Fibroblast of upper back skin (primary cell): ENCODE measurements around the gene ZNF653.
A peak's percentile ranks its signal among the peaks of the same experiment; 100 is the strongest.

Experiments used
- DNase-seq: peaks from one replicate; pipeline ENCODE4 v3.0.0-alpha.2; 2013

Gene ZNF653, protein sequence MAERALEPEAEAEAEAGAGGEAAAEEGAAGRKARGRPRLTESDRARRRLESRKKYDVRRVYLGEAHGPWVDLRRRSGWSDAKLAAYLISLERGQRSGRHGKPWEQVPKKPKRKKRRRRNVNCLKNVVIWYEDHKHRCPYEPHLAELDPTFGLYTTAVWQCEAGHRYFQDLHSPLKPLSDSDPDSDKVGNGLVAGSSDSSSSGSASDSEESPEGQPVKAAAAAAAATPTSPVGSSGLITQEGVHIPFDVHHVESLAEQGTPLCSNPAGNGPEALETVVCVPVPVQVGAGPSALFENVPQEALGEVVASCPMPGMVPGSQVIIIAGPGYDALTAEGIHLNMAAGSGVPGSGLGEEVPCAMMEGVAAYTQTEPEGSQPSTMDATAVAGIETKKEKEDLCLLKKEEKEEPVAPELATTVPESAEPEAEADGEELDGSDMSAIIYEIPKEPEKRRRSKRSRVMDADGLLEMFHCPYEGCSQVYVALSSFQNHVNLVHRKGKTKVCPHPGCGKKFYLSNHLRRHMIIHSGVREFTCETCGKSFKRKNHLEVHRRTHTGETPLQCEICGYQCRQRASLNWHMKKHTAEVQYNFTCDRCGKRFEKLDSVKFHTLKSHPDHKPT

GRCh38 chr19:11505504-11506100 lies at the start of gene ZNF653:
Gene ZNF653, minus strand, starts transcription at chr19:11505839. Its CDS starts 53 bp downstream, at chr19:11505786.
- peak; percentile 96 for DNase-seq

DNA sequence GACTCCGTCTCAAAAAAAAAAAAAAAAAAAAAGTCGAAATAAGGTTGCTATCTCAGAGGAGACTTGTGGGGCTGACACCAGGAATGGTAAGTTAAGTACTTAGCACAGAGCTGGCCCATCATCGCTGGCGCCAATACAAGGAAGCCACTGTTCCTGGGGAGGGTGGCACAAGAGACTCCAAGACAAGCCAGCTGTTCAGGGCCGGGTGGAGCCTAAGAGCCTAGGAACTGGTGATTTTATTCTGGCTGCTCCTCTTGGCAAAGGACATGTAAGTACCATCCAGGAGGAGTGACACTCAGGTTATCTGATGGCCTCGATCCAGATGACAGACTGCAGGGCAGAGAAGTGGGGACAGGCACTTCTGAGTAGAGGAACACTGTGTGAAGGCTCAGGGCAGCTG lies 49.6 kb upstream of the ZNF653 start:
- no peak for DNase-seq

DNA sequence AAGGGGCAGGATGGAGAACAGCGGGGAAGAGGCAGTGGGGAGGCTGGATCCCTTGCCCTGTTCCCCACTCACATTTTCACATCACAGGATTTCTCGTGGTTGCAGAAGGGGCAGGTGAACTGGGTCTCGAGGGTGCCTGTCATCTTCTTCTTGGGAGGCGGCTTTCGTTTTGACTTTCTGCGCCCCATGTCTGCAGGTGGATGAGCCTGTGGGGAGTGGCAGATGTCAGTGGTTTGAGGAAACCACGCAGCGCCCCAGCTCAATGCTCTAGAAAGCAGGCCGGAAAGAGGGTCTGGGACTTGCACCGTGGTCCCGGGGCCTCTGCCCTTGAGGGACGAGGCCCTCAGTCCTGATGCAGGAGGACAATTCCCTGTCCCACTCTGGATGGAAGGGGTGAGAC lies 48.5 kb upstream of the ZNF653 start:
- no peak for DNase-seq

- no peak for DNase-seq
Measured at GRCh38 chr19:11552666-11553372, 47.2 kb upstream of the ZNF653 start.

DNA sequence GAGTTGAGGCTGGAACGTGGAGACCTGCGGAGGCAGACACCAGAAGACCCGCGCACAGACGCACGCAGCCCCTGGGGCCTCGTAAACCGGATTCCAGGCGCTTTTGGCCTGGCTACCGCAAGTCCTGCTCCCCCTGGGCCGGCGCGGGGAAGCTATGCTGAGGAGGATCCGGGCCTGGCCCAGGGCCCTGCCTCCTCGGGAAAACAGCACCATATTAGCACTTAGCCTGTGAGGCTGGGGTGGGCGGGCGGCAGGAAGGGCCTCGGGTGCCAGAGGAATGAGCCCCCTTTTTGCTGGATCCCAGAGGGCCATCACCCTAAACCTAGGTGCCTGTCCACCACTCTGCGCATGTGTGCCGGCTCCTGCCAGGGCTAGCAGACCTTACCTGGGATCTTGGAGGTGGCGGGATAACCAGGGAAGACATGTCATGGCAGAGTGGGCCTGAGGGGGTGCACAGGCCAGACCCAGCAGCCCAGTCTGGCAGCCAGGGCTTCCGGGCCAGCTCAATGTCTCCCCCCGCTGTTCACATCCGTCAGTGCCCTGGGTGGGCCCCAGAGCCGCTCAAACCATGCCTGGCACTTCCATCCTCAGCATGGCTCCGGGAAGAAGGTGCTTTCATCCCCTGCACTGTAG lies 46.1 kb upstream of the ZNF653 start:
- no peak for DNase-seq

- DNase-seq = no peak
Measured at GRCh38 chr19:11550265-11550664, 44.6 kb upstream of the ZNF653 start.

DNA sequence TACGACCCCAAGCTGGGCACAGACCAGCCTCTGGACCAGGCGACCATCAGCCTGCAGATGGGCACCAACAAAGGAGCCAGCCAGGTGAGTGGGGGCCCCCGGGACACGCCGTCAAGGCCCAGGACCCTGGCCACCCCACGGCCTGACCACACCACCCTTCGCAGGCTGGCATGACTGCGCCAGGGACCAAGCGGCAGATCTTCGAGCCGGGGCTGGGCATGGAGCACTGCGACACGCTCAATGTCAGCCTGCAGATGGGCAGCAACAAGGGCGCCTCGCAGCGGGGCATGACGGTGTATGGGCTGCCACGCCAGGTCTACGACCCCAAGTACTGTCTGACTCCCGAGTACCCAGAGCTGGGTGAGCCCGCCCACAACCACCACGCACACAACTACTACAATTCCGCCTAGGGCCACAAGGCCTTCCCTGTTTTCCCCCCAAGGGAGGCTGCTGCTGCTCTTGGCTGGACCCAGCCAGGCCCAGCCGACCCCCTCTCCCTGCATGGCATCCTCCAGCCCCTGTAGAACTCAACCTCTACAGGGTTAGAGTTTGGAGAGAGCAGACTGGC lies 43.8 kb upstream of the ZNF653 start:
- no peak for DNase-seq

GRCh38 chr19:11547929-11548700 lies 42.5 kb upstream of the ZNF653 start:
- no peak for DNase-seq

GRCh38 chr19:11541238-11541637 lies 35.6 kb upstream of the ZNF653 start:
- no peak for DNase-seq

- DNase-seq = no peak
Measured at GRCh38 chr19:11540645-11541044, 35.0 kb upstream of the ZNF653 start.

GRCh38 chr19:11539495-11540365 lies 34.1 kb upstream of the ZNF653 start:
- DNase-seq = peak; percentile 72

- peak; percentile 94 for DNase-seq
Measured at GRCh38 chr19:11538232-11539036, 32.8 kb upstream of the ZNF653 start, which contains the start of gene CNN1. Gene CNN1, plus strand, starts transcription at chr19:11538851. Its CDS starts 77 bp downstream, at chr19:11538928.

DNA sequence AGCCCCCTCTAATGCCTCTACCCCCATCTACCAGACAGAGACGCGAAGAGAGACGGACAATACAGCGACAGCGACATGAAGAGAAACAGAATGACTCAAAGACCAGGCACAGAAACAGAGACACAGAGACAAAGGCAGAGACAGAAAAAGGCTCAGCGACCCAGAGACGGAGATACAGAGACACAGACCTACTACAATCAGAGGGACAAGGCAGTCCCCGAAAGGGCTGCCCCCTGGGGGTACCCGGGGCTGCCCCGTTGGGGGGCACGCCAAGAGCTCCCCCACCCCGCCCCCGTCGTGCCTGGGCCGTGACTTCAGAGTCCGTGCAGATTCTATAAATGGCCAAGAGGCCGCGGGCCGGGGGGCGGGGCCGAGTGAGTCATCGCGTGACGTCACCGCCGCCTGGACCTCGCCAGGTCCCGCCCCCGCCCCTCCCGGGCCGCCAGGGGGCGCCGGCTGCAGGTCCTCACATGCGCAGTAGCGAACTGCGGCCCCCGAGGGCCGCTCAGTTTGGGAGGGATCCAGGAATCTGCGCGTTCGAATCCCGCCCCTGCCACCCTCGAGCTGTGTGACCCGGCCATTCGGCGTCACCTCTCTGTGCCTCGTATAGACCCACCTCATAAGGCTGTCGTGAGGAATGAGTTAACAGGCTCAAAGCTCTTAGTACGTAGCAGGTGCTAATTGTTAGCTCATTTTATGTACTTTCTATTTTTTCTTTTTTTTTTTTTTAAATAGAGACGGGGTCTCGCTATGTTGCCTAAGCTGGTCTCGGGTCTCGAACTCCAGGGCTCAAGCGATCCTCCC lies 30.4 kb upstream of the ZNF653 start:
- peak; percentile 86 for DNase-seq

DNA sequence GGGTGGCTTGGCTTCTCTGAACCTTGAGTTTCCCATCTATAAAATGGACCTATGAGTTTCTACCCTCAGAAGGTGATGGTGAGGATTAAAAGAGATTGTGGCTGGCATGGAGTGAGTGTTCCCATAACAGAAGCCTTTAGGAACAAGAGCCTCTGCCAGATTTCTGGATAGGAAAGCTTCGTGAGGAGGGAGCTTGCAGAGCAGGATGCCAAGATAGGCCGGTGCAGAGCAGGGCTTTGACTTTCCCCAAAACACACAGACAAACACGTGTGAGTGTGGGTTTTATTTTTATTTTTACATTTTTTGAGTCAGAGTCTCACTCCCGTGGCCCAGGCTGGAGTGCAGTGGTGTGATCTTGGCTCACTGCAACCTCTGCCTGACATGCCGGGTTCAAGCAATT lies 29.3 kb upstream of the ZNF653 start:
- DNase-seq = no peak

DNA sequence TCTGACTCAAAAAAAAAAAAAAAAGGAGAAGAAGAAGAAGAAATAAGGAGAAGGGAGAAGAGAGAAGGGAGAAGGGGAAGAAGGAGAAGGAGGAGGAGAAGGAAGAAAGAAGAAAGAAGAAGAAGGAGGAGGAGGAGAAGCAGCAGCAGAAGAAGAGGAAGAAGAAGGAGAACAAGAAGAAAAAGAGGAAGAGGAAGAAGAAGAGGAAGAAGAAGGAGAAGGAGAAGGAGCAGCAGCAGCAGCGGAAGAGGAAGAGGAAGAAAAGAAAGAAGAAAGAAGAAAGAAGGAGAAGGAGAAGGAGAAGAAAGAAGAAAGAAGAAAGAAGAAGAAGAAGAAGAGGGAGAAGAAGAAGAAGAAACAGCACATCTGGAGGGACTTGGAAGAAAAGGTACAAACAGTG lies 28.9 kb upstream of the ZNF653 start:
- no peak for DNase-seq

GRCh38 chr19:11530432-11530831 lies 24.8 kb upstream of the ZNF653 start:
- DNase-seq = peak; percentile 78

GRCh38 chr19:11528551-11529341 lies 23.1 kb upstream of the ZNF653 start, which contains the start of gene ECSIT:
Gene ECSIT, minus strand, starts transcription at chr19:11529134. Its CDS starts 9,964 bp downstream, at chr19:11519170.
- DNase-seq = peak; percentile 99

GRCh38 chr19:11519138-11519537 lies 13.5 kb upstream of the ZNF653 start:
- DNase-seq = no peak
